NCI-H2227 (cell line): ENCODE data around the gene TTC24.
"Not testable (repeated sequence)": the region's sequence is repeated elsewhere in the genome, so short reads cannot be mapped to it uniquely, and the experiment has no call there.

Source experiments
- DNase-seq: peaks from one replicate; lab custom pipeline; 2025; ENCODE audit not compliant: unreplicated experiment; lab: John Stamatoyannopoulos, UW

The TTC24 gene

GRCh38 chr1:156586323-156586722 is 6.8 kb downstream of the TTC24 start:
- no peak for DNase-seq

DNA sequence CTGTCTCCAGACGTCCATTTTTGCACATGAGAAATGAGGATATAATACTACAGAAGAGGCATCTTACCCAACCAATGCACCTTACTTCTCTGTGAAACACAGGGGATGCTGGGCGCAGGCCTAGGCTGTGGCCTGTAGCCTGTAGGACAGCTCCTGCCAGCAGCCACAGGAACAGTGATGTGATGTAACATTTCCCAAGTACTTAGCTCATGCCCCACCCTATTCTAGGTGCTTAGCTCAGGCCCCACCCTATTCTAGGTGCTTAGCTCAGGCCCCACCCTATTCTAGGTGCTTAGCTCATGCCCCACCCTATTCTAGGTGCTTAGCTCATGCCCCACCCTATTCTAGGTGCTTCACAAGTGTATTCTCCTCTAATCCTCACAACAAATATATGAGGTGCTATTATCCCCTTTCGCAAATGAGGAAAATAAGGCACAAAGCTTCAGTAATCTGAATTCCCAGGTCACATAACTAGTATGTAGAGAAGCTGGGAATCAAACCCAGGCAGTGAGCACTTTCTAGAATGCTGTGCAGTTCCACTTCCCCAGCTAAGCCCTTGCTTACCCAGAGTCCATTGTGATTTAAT is 7.5 kb downstream of the TTC24 start:
- no peak for DNase-seq

DNA sequence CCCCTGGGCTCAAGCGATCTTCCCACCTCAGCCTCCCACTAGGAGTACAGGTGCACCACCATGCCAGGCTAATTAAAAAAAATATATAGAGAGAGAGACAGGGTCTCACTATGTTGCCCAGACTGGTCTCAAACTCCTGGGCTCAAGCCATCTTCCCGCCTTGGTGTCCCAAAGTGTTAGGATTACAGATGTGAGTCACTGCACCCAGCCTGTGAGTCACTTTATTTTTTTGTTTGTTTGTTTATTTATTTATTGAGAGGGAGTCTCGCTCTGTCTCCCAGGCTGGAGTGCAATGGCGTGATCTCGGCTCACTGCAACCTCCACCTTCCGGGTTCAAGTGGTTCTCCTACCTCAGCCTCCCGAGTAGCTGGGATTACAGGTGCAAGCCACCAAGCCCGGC is 8.4 kb downstream of the TTC24 start:
- DNase-seq = not testable (repeated sequence)

DNA sequence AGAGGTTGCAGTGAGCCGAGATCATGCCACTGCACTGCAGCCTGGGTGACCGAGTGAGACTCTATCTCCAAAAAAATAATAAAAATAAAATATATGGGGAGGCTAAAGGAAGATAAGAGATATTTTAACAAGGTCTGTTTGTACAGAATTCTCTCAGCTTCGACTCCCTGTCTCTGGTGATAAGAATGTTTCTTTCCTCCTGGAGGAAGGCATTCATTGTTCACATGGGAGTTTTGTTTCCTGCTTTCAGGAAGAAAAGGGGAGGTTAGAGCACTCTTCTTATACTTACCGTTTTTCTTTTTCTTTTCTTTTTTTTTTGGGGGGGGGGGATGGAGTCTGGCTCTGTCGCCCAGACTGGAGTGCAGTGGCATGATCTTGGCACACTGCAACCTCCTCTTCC is 10.0 kb downstream of the TTC24 start:
- no peak for DNase-seq

DNA sequence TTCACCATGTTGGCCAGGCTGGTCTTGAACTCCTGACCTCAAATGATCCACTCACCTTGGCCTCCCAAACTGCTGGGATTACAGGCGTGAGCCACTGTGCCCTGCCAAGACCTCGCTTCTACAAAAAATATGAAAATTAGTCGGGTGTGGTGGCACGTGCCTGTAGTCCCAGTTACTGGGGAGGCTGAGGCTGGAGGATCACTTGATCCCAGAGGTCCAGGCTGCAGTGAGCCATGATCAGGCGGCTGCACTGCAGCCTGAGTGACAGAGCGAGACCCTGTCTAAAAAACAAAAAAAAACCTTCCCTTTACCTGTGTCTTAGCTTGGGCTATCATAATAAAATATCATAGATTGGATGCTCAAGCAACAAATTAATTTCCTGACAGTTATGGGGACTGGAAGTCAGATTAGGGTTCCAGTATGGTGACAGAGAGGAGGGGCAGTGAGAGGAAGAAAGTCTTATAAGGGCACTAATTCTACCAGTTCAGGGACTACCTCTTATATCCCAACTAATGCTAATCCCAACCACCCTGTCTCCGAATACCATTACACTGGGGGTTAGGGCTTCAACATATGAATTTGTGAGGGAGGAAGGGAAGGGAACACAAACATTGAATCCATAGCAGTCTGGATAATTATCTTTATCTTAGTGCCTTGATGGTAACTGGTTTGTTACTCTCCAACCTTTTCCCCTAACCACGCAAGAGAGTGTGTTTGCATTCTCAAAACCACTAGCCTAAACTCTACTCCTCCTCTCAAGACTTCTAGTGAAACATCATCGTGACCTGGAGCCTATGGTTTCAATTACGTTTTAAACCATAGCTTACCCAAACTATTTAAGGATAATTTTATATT is 11.0 kb downstream of the TTC24 start:
- no peak for DNase-seq

DNA sequence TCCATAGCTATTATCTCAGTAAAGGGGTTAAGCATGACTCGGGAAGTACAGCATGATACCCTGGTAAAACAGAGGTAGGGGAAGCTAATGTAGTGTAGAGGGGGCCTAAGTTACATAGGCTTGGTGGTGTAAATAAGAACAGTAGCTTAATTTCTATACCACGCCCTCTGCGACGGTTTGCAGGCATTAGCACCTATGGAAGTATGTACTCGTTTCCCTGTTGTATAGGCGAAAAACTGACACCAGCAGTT is 11.6 kb downstream of the TTC24 start:
- DNase-seq = no peak

DNA sequence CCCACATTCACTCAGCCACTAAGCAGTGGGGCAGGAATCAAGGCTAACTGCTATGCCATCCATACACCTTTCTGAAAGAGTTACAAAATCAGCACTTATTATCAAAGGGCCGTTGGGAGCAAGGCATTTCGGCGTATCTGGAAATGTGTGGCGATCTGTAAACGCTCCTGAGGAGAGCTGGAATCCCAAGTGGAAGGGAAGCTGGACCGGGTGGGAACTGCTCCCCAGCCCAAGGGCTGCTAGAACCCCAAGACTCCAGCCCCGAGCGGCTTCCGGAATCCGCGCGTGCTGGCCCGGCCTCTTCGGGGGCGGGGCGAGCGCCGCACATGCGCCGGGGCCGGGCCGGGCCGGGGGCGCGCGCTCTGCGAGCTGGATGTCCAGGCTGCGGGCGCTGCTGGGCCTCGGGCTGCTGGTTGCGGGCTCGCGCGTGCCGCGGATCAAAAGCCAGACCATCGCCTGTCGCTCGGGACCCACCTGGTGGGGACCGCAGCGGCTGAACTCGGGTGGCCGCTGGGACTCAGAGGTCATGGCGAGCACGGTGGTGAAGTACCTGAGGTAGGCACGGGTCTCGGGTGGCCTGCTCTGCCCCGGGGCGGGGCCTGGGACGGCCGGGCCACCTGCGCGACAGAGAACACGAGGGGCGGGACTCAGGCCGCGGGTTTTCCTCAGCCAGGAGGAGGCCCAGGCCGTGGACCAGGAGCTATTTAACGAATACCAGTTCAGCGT is 12.1 kb downstream of the TTC24 start, which contains the start of gene NAXE:
Gene NAXE, plus strand, starts transcription at position 345 of the 726 bp plus-strand sequence. Its CDS starts 29 bp downstream, at position 374.
- DNase-seq = peak; percentile 89

DNA sequence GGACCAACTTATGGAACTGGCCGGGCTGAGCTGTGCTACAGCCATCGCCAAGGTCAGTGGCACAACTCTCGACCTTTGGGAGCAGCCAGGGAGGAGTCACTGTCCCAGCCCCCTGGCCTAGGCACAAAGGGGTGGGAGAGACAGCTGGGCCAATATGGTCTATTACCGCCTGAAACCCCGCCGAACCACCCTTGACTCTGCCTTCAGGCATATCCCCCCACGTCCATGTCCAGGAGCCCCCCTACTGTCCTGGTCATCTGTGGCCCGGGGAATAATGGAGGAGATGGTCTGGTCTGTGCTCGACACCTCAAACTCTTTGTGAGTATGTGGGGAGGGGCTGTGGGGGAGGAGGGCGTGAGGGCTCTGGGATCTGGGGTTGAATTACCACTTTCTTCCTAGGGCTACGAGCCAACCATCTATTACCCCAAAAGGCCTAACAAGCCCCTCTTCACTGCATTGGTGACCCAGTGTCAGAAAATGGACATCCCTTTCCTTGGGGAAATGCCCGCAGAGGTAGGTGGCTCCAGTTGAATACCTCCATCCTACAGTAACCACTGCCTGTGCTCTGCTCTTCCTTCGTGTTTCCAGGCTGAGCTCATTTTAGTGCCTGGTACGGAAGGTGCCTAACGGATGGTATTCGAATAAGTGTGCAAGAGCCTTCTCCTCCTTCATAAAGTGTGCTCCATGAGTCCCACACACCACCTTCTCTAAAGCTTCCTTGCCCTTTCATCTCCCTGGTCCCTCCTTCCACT is 12.8 kb downstream of the TTC24 start:
- no peak for DNase-seq

GRCh38 chr1:156592910-156593660 is 13.6 kb downstream of the TTC24 start:
- DNase-seq = no peak

DNA sequence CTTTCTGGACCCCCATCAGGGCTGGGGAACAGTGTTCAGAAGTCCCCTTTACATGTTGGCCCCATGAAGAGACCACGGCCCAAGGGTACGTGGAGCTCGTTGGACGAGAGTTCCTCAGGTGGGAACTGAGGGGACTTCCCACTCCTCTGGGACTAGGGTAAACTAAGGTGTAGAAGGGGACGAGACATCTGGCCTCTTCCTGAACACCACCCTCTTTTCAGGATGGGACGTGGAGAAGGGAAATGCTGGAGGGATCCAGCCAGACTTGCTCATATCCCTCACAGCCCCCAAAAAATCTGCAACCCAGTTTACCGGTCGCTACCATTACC is 14.1 kb downstream of the TTC24 start:
- no peak for DNase-seq

- no peak for DNase-seq
Observed at GRCh38 chr1:156594190-156594589, 14.7 kb downstream of the TTC24 start.

DNA sequence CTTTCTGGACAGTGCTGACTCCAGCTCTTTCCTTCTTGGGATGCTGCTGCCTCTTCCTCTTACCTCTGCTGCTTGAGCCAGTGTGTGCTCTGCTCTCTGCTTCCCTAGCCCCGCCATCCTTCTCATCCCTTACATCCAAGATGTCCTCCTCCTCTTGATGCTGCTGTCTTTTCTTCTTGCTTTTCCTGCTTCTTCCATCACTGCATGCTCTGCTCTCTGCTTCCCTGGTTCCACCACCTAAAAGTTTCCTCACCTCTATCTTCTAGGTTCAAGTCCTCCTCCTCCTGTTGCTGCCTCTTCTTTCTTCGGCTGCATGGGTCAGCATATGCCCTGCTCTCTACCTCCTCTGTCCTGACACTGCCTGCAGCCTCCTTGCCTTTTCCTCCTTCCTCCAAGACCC is 15.5 kb downstream of the TTC24 start:
- no peak for DNase-seq

GRCh38 chr1:156596426-156596825 is 16.9 kb downstream of the TTC24 start:
- DNase-seq = no peak

DNA sequence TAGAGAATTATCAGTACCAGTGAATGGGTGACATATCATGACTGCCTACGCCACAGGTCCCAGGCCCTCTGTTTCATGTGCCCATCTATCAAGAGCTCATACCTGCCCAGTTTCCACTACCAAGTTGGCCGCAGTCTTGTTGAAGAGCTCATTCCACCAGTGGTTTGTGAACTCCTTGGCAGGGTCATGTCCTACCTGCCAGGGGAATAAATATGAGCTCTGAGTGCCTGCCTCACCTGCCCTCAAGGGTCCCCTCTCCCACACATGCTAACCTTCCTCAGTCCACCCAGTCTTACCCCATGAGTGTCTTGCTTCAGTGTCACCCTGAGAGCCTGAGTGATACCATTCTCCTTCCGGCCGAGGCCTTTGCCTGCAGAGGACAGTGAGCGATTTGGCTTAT is 18.6 kb downstream of the TTC24 start:
- no peak for DNase-seq

DNA sequence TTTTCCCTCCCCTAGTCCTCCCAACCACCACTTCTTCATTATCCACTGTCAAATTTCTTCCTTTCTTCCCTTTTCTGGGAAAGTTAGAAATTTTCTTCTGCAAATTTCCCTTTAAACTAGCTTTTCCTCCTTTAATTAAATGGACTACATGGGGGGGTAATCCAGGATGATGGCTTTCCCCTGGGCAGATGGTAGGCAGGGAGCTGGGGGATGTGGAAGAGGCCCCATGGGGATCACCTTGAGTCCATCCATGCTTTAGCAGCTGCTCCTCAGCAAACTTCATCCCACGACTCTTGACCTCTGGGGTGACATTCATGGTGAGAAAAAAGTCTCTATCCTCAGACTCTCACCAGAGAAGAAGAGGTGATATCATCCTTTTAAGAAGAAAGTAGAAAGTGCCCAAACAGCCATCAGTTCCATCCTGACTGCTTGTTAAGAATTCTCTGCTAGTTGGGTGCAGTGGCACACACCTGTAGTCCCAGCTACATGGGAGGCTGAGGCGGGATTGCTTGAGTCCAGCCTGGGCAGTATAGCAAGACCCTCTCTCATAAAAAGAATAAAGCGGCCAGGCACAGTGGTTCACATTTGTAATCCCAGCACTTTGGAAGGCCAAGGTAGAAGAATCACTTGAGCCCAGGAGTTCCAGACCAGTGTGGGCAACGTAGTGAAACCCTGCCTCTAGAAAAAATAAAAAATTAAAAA is 19.4 kb downstream of the TTC24 start:
- no peak for DNase-seq

- peak; percentile 23 for DNase-seq
Observed at GRCh38 chr1:156599811-156600210, 20.3 kb downstream of the TTC24 start.

GRCh38 chr1:156600733-156601121 is 21.2 kb downstream of the TTC24 start:
- DNase-seq = no peak

GRCh38 chr1:156601122-156601830 is 21.8 kb downstream of the TTC24 start, which contains the start of gene GPATCH4:
GPATCH4 (minus strand) TSS chr1:156601479.
- peak; percentile 96 for DNase-seq

DNA sequence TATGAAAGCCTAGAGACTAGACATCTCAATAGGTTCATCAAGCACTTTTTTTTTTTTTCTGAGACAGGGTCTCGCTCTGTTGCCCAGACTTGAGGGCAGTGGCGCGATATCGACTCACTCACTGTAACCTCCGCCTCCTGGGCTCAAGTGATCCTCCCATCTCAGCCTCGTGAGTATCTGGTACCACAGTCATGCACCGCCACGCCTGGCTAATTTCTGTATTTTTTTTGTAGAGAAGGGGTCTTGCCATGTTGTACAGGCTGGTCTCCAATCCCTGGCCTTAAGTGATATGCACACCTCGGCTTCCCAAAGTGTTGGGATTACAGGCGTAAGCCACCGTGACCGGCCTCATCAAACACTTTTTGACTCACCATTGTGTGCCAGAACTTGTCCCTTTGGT is 22.4 kb downstream of the TTC24 start:
- peak; percentile 68 for DNase-seq

GRCh38 chr1:156602557-156602993 is 23.1 kb downstream of the TTC24 start:
- peak; percentile 60 for DNase-seq
